ENCODE measurements around the gene RCHY1.
A peak's percentile ranks its signal among the peaks of the same experiment; 100 is the strongest.

The RCHY1 gene

GRCh38 chr4:75514131-75514948, at the start of gene RCHY1, which contains the start of gene THAP6:
Gene RCHY1, minus strand, starts transcription at chr4:75514403. Its CDS starts 117 bp downstream, at chr4:75514286.
Gene THAP6, plus strand, starts transcription at chr4:75514473. Its CDS starts 980 bp downstream, at chr4:75515453.
- TF ChIP-seq NFIC (IDR thresholded peaks at IDR 0.05) (no peak), YY1 (IDR thresholded peaks at IDR 0.05; ENCODE audit: low read depth) (peak; percentile 96), TAF1 (IDR thresholded peaks at IDR 0.05; ENCODE audit: low read depth) (peak; percentile 97), CREB1 (IDR thresholded peaks at IDR 0.05; ENCODE audit: low read depth) (peak; percentile 49), MAX (IDR thresholded peaks at IDR 0.05) (peak; percentile 57), TEAD4 (IDR thresholded peaks at IDR 0.05) (peak; percentile 94), FOXM1 (IDR thresholded peaks at IDR 0.05; ENCODE audit: borderline replicate concordance, low read depth) (no peak; the same call in 1 of the 2 replicates), EGR1 (IDR thresholded peaks at IDR 0.05) (peak; percentile 42; the same call in 1 of the 2 replicates), REST (IDR thresholded peaks at IDR 0.05; ENCODE audit: low read depth) (no peak), ZBTB7A (IDR thresholded peaks at IDR 0.05; ENCODE audit: low read depth) (no peak), EP300 (IDR thresholded peaks at IDR 0.05; ENCODE audit: borderline replicate concordance) (no peak), RAD21 (IDR thresholded peaks at IDR 0.05; ENCODE audit: low read depth) (no peak), CEBPB (IDR thresholded peaks at IDR 0.05) (no peak), TCF12 (IDR thresholded peaks at IDR 0.05; ENCODE audit: low read depth) (no peak)
- TF ChIP-seq, protein P1, sequence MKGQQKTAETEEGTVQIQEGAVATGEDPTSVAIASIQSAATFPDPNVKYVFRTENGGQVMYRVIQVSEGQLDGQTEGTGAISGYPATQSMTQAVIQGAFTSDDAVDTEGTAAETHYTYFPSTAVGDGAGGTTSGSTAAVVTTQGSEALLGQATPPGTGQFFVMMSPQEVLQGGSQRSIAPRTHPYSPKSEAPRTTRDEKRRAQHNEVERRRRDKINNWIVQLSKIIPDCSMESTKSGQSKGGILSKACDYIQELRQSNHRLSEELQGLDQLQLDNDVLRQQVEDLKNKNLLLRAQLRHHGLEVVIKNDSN (IDR thresholded peaks at IDR 0.05), result peak; percentile 99

- TF ChIP-seq CREB1 (IDR thresholded peaks at IDR 0.05; ENCODE audit: low read depth) (no peak), EGR1 (IDR thresholded peaks at IDR 0.05) (no peak), ZBTB7A (IDR thresholded peaks at IDR 0.05; ENCODE audit: low read depth) (no peak), EP300 (IDR thresholded peaks at IDR 0.05; ENCODE audit: borderline replicate concordance) (0 out of 2 replicates have a peak, but pooled peaks have one; percentile 45), YY1 (IDR thresholded peaks at IDR 0.05; ENCODE audit: low read depth) (no peak), TEAD4 (IDR thresholded peaks at IDR 0.05) (peak; percentile 95), RAD21 (IDR thresholded peaks at IDR 0.05; ENCODE audit: low read depth) (no peak), TAF1 (IDR thresholded peaks at IDR 0.05; ENCODE audit: low read depth) (no peak)
- TF ChIP-seq, protein P1 (IDR thresholded peaks at IDR 0.05), result no peak
Measured at GRCh38 chr4:75561789-75562188, 47.6 kb upstream of the RCHY1 start.

GRCh38 chr4:75557696-75558095, 43.5 kb upstream of the RCHY1 start:
- TF ChIP-seq EP300 (IDR thresholded peaks at IDR 0.05; ENCODE audit: borderline replicate concordance), result no peak
- TF ChIP-seq EGR1 (IDR thresholded peaks at IDR 0.05), result no peak
- no peak for TF ChIP-seq TAF1 (IDR thresholded peaks at IDR 0.05; ENCODE audit: low read depth)
- TF ChIP-seq, protein P1 (IDR thresholded peaks at IDR 0.05), result no peak
- no peak for TF ChIP-seq RAD21 (IDR thresholded peaks at IDR 0.05; ENCODE audit: low read depth)
- TF ChIP-seq CREB1 (IDR thresholded peaks at IDR 0.05; ENCODE audit: low read depth), result no peak
- no peak for TF ChIP-seq TCF12 (IDR thresholded peaks at IDR 0.05; ENCODE audit: low read depth)
- no peak for TF ChIP-seq NFIC (IDR thresholded peaks at IDR 0.05)
- no peak for TF ChIP-seq ZBTB7A (IDR thresholded peaks at IDR 0.05; ENCODE audit: low read depth)
- TF ChIP-seq FOXM1 (IDR thresholded peaks at IDR 0.05; ENCODE audit: borderline replicate concordance, low read depth), result no peak
- no peak for TF ChIP-seq MAX (IDR thresholded peaks at IDR 0.05)
- no peak for TF ChIP-seq REST (IDR thresholded peaks at IDR 0.05; ENCODE audit: low read depth)
- TF ChIP-seq CEBPB (IDR thresholded peaks at IDR 0.05), result no peak

GRCh38 chr4:75555294-75556164, 41.3 kb upstream of the RCHY1 start, which contains the start of gene ODAPH:
Gene ODAPH, plus strand, starts transcription at chr4:75556066. Its CDS starts 17 bp downstream, at chr4:75556083.
- TF ChIP-seq FOXM1 (IDR thresholded peaks at IDR 0.05; ENCODE audit: borderline replicate concordance, low read depth), result no peak
- TF ChIP-seq NFIC (IDR thresholded peaks at IDR 0.05), result no peak
- TF ChIP-seq RAD21 (IDR thresholded peaks at IDR 0.05; ENCODE audit: low read depth), result no peak
- TF ChIP-seq CREB1 (IDR thresholded peaks at IDR 0.05; ENCODE audit: low read depth), result no peak
- TF ChIP-seq TAF1 (IDR thresholded peaks at IDR 0.05; ENCODE audit: low read depth), result no peak
- TF ChIP-seq TEAD4 (IDR thresholded peaks at IDR 0.05), result no peak
- TF ChIP-seq, protein P1 (IDR thresholded peaks at IDR 0.05), result no peak
- no peak for TF ChIP-seq TCF12 (IDR thresholded peaks at IDR 0.05; ENCODE audit: low read depth)
- TF ChIP-seq REST (IDR thresholded peaks at IDR 0.05; ENCODE audit: low read depth), result no peak
- TF ChIP-seq CEBPB (IDR thresholded peaks at IDR 0.05), result no peak
- TF ChIP-seq MAX (IDR thresholded peaks at IDR 0.05), result no peak
- TF ChIP-seq EGR1 (IDR thresholded peaks at IDR 0.05), result no peak
- no peak for TF ChIP-seq EP300 (IDR thresholded peaks at IDR 0.05; ENCODE audit: borderline replicate concordance)
- TF ChIP-seq YY1 (IDR thresholded peaks at IDR 0.05; ENCODE audit: low read depth), result no peak
- TF ChIP-seq ZBTB7A (IDR thresholded peaks at IDR 0.05; ENCODE audit: low read depth), result no peak

All from Ishikawa (cell line).